GM18508 (cell line): ENCODE data around the gene B4GALT1.
A peak's percentile ranks its signal among the peaks of the same experiment; 100 is the strongest.

ENCODE experiments used
- ATAC-seq: cut with Tn5 transposase; IDR thresholded peaks from one replicate; pipeline ENCODE4 v1.9.1; 2021; ENCODE audit warnings: moderate number of reproducible peaks; ENCODE audit not compliant: insufficient read depth, unreplicated experiment

The B4GALT1 gene

DNA sequence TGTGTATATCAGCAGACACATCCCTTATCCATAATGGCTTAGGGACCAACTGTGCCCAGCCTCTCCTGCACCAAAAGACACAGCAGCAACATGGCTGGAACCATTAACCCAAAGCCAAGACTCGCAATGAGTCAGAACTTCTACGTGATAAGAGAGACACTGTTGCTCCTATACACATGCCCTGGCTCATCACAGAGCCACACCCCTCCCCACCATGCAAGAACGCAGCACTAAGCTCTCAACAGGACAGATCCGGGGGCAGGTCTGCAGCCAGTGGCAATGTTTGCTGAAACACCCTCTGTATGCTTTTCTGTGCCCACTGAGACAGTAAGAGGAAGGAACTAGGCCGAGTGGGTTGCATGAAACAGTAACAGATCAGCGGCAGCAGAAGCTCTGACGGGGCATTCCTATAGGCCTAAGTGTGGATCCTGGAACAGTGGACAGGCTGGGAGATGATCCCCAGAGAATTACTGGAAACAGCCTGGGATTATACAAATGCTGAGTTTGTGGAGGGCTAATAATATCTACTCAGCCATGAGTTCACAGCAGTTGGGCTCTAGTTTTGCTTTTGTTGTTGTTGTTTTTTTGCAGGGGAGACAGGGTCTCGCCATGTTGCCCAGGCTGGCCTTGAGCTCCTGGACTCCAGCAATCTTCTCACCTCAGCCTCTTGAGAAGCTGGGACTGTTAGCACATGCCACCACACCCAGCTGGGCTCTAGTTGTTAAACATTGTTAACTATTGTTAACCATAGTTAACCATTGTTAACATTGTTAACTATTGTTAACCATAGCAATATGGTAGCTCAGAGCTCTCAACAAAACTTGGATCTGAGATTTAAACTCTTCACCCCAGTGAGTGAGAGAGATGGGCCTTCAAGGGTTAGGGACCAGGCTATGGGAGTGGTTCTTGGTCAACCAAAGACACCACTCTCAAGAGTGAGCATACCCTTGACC, 41.0 kb downstream of the B4GALT1 start:
- peak; percentile 48 for ATAC-seq

- no peak for ATAC-seq
Measured at GRCh38 chr9:33125461-33125860, 41.7 kb downstream of the B4GALT1 start.

GRCh38 chr9:33124751-33125381, 42.3 kb downstream of the B4GALT1 start:
- ATAC-seq = peak; percentile 38

GRCh38 chr9:33124046-33124445, 43.1 kb downstream of the B4GALT1 start:
- no peak for ATAC-seq

DNA sequence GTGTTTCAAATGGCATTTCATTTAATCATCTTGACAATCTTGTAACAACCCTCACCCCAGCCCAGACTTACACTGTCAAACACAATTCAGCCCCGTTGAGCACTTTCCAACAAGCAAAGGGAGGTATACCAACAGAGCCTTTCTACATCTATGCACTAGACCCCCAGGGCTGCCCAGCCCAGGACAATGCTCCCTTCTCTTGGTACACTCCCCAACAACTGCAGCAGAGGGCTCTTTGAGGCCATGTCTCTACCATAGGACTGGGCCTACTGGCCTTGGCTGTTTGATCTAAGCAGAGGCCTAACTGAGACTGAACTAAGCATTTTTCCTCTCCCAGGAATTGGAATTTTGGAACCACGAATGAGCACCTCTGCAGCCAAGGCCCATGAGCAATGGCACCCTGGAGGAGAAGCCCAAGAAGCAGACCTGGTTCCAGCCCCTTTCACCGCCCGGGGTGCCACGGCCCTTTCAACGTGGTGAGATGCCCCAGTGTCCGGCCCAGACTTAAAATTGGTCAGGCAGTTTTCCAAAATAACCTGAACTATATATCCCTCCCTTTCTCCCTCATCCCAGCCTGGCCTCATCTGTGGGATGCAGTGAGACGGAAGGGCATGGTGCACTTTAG, 43.6 kb downstream of the B4GALT1 start:
- no peak for ATAC-seq

- no peak for ATAC-seq
Measured at GRCh38 chr9:33120620-33121019, 46.5 kb downstream of the B4GALT1 start.

- no peak for ATAC-seq
Measured at GRCh38 chr9:33117796-33118195, 49.3 kb downstream of the B4GALT1 start.

DNA sequence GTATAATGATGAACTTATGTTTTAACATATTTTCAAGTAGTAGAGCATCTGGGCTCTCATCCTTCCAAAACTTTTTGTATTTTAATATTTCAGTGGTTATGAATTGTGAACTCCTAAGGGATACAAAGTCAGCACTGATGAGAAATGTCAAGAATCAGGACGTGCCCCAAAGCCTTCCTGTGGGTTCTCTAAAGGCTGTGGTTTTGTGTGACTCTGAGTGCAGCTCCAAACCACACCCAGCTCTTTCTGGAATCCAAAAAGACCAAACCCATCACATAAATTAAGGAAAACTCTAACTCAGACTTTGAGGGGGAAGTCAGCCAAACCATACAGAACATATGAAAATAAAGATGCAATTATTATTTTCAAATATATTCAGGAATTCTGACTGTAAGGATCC, 49.8 kb downstream of the B4GALT1 start:
- no peak for ATAC-seq

DNA sequence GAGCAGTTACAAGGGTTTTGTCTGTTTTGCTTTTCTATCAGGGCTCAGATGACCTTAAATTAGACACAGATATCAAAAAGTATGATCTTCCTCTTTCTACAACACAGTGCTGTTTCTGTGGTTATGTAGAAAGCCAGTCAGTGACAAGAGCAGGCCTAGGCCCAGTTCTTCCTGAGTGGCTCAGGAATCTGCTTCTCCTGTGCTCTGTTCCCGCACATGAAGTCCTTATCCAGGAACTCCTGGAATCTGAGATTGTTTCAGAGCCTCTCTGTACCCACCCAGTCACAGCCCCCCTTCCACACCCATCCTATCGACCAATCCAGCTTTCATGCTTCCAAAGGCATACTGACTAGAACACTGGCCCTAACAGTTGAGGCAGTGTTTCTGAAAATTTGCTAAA, 50.3 kb downstream of the B4GALT1 start:
- no peak for ATAC-seq

- no peak for ATAC-seq
Measured at GRCh38 chr9:33114746-33115145, 52.4 kb downstream of the B4GALT1 start.

DNA sequence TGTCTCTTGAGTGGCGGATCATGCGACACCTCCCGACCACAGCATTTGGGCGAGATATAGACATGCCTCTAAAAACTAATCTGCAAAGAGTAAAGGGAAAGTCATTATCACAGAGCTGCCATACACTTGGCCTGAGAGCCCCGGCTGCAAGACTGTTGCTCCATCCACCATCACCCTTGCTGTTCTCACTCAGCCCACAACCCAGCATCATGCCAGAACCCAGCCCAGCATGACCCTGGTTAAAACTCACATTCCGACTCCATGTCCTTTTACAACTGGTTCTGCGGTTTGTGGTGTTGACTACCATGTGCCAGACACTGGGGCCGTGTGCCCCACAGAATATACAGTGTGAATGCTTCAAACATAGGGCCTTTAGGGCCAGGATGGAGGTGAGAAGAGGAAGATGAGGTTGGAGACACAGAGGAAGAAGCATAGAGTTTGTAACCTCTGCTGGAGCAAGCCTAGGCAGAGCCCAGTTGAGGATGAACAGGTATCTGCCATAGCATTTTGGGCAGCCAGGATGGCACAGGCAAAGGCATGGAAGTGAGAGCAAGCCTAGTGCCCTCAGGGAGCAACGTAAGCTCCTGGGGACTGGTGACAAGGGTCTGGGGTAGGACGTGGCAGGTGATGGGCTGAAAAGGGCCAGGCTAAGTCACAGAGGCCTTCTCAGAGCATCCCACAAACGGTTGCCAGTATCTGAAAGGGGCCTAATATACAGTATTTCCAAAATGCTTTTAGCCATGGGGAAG, 53.2 kb downstream of the B4GALT1 start:
- ATAC-seq = no peak

GRCh38 chr9:33112094-33112493, 55.0 kb downstream of the B4GALT1 start:
- no peak for ATAC-seq

GRCh38 chr9:33111631-33112030, 55.5 kb downstream of the B4GALT1 start:
- ATAC-seq = no peak

DNA sequence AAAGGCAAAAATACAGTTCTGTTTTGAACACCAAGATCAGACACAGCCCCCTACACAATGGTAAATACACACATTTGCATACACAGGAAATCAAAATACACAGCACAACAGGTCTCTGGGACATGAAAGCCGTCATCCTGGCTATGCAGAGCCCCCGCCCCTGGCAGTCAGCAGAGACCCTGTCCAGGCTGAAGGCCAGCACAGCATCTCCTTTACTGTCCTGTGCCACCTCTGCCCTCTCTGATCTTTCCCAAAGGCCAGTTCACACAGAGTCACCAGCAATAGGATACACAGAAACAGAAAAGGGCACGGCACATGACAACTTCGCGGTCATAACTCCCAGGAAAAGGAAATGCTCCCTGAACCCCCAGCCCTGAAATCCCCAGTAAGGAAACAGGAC, 56.5 kb downstream of the B4GALT1 start:
- ATAC-seq = no peak

GRCh38 chr9:33109850-33110595, 57.1 kb downstream of the B4GALT1 start:
- ATAC-seq = no peak

- no peak for ATAC-seq
Measured at GRCh38 chr9:33109097-33109496, 58.0 kb downstream of the B4GALT1 start.

DNA sequence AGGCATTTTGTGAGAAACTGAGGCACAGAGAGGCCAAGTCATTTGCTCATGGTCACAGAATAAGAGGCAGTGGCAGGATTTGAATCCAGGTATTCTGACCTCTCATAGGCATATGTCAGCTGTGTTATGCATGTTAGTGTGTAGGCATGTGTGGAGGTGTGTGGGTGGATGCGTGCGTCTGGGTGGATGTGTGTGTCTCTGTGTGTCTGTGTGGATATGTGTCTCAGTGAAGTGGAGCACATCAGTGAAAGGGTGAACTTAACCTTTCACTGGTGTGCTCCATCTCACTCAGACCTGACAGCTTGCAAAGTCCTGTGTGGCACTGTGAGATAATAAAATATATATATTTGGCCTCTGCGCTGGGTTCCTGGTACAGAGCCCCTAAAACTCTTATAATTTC, 58.7 kb downstream of the B4GALT1 start:
- ATAC-seq = no peak

GRCh38 chr9:33107762-33108161, 59.4 kb downstream of the B4GALT1 start:
- no peak for ATAC-seq

DNA sequence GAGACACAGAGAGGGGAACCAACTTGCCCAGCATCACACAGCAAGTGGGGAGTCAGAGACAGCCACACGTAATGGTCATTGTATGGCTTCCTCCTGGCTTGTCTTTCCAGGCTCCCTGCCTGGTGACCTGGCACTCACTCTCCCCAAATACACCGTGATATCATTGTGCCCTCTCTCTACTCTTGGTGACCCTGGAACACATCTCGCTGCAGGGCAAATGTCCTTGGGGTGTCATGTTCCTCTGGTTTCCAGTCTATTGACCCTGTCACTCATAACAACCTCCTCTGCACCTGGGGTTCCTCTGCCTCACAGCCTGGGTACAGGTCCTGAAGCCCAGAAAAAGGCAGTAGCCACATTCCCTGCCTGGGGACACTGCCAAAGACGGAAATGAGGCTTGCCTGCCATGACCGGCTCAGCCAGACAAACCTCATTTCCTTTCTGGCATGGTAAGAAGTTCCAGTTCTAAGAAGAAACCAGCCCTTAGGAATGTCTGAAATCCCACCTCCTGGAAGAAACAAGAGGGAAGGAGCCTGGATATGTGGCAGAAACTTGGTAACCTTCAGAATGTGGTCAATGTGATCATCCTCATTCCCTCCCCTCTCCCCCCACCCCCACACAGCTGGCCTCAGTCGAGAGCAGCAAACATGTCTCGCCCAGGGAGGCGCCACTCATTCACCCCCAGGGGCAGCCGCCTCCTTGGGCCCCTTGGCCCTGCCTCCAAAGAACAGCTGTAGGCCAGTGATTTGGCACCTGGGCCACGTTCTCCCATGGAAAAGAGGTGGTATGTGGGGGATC, 60.1 kb downstream of the B4GALT1 start:
- no peak for ATAC-seq
